GM23338 (cell line): ENCODE data around the gene PRCC. TPM values are rescaled to one million over a fixed set of nuclear protein-coding genes. Genes with fewer than 3 reads are reported as not detected.

ENCODE experiments used
- ATAC-seq: fragments of 200-7000 bp; cut with Tn5 transposase; 3 replicates; pipeline ENCODE4 v1.9.1; 2020
- DNase-seq: peaks from one replicate; pipeline ENCODE4 v3.0.0-alpha.2; 2015; ENCODE audit warnings: low spot score
- H2AFZ ChIP-seq: fragments of 200-600 bp; sonication (generic); 2 replicates; pipeline ENCODE4 v1.8.0; 2016; ENCODE audit warnings: antibody characterized with exemption, mild to moderate bottlenecking, moderate library complexity
- H3F3A ChIP-seq: fragments of 200-600 bp; sonication (generic); replicated peaks from 2 replicates; pipeline ENCODE4 v1.8.0; 2017; ENCODE audit warnings: antibody characterized with exemption, mixed run types, low read depth
- H3K27ac ChIP-seq: fragments of 200-600 bp; sonication (generic); 2 replicates; pipeline ENCODE4 v1.6.1; 2016; ENCODE audit warnings: low read depth
- H3K27me3 ChIP-seq: fragments of 200-600 bp; sonication (generic); 2 replicates; pipeline ENCODE4 v1.8.0; 2016; ENCODE audit warnings: mild to moderate bottlenecking, mixed run types, moderate library complexity; ENCODE audit not compliant: insufficient read depth
- H3K36me3 ChIP-seq: fragments of 200-600 bp; sonication (generic); 2 replicates; pipeline ENCODE4 v1.8.0; 2016; ENCODE audit warnings: mild to moderate bottlenecking; ENCODE audit not compliant: insufficient read depth
- H3K4me1 ChIP-seq: fragments of 200-600 bp; sonication (generic); 2 replicates; pipeline ENCODE4 v1.8.0; 2016; ENCODE audit warnings: mild to moderate bottlenecking, moderate library complexity; ENCODE audit not compliant: insufficient read depth
- H3K4me2 ChIP-seq: fragments of 200-600 bp; sonication (generic); 2 replicates; pipeline ENCODE4 v1.7.1; 2017; ENCODE audit warnings: mixed run types
- H3K4me3 ChIP-seq: fragments of 200-600 bp; sonication (generic); 2 replicates; pipeline ENCODE4 v1.6.1; 2016; ENCODE audit warnings: mixed run types
- H3K79me2 ChIP-seq: fragments of 200-600 bp; sonication (generic); replicated peaks from 2 replicates; pipeline ENCODE4 v1.8.0; 2017; ENCODE audit warnings: mild to moderate bottlenecking; ENCODE audit not compliant: insufficient read depth
- H3K9me2 ChIP-seq: fragments of 200-600 bp; sonication (generic); 2 replicates; pipeline ENCODE4 v1.8.0; 2017; ENCODE audit not compliant: insufficient read depth
- H4K20me1 ChIP-seq: fragments of 200-600 bp; sonication (generic); replicated peaks from 2 replicates; pipeline ENCODE4 v1.8.0; 2017; ENCODE audit warnings: mild to moderate bottlenecking; ENCODE audit not compliant: insufficient read depth
- H3K27ac Mint-ChIP-seq: 2 replicates; pipeline ENCODE4 v1.8.0; 2020; ENCODE audit warnings: inconsistent platforms, mild to moderate bottlenecking, moderate library complexity, mixed read lengths
- H3K27me3 Mint-ChIP-seq: 3 replicates; pipeline ENCODE4 v1.8.0; 2022; ENCODE audit warnings: low read depth, mild to moderate bottlenecking, moderate library complexity, mixed read lengths, inconsistent platforms; ENCODE audit not compliant: insufficient read depth, poor library complexity
- H3K36me3 Mint-ChIP-seq: 3 replicates; pipeline ENCODE4 v1.8.0; 2021; ENCODE audit warnings: low read depth, mild to moderate bottlenecking, inconsistent platforms, moderate library complexity, mixed read lengths
- H3K4me1 Mint-ChIP-seq: 3 replicates; pipeline ENCODE4 v1.8.0; 2020; ENCODE audit warnings: mild to moderate bottlenecking, inconsistent platforms, mixed read lengths
- H3K4me3 Mint-ChIP-seq: 3 replicates; pipeline ENCODE4 v1.8.0; 2021; ENCODE audit warnings: moderate library complexity, mild to moderate bottlenecking, inconsistent platforms, mixed read lengths
- H3K9me3 Mint-ChIP-seq: 3 replicates; pipeline ENCODE4 v1.8.0; 2020; ENCODE audit warnings: moderate library complexity, mild to moderate bottlenecking, inconsistent platforms, mixed read lengths
- CREB1 ChIP-seq: fragments of 250-450 bp; sonication (Bioruptor Pico); IDR thresholded peaks from 2 replicates; pipeline ENCODE4 v1.5.0; 2020; ENCODE audit warnings: low read depth, mild to moderate bottlenecking, moderate library complexity
- CTCF ChIP-seq, 2 experiments: fragments of 200-600 bp in 1 of 2; sonication (generic) in 1 of 2; conservative IDR thresholded peaks; 2 replicates each; pipeline versions ENCODE4 v1.5.1 to v1.6.1; 2016 to 2017; ENCODE audit warnings: antibody characterized with exemption in 2 of 2, low read depth in 2 of 2, mild to moderate bottlenecking in 2 of 2, moderate library complexity in 1 of 2
- ETS1 ChIP-seq: IDR thresholded peaks from 2 replicates; pipeline ENCODE4 v1.6.1; 2016; ENCODE audit warnings: antibody characterized with exemption
- EZH2 ChIP-seq: fragments of 200-600 bp; sonication (generic); IDR thresholded peaks from one replicate; pipeline ENCODE4 v1.8.0; 2017; ENCODE audit warnings: antibody characterized with exemption, mild to moderate bottlenecking, low read depth; ENCODE audit not compliant: unreplicated experiment
- EZH2phosphoT487 ChIP-seq: fragments of 200-600 bp; sonication (generic); IDR thresholded peaks from one replicate; pipeline ENCODE4 v1.8.1; 2018; ENCODE audit warnings: antibody characterized with exemption; ENCODE audit not compliant: unreplicated experiment
- JUNB ChIP-seq: IDR thresholded peaks from one replicate; pipeline ENCODE4 v1.6.1; 2016; ENCODE audit warnings: antibody characterized with exemption; ENCODE audit not compliant: unreplicated experiment
- NANOG ChIP-seq: IDR thresholded peaks from 2 replicates; pipeline ENCODE4 v1.6.1; 2016; ENCODE audit warnings: antibody characterized with exemption, borderline replicate concordance
- POLR2AphosphoS5 ChIP-seq: IDR thresholded peaks from 2 replicates; pipeline ENCODE4 v1.6.1; 2016; ENCODE audit warnings: antibody characterized with exemption, low read depth
- STAT1 ChIP-seq: IDR thresholded peaks from one replicate; pipeline ENCODE4 v1.6.1; 2016; ENCODE audit warnings: antibody characterized with exemption; ENCODE audit not compliant: unreplicated experiment
- ZNF114 ChIP-seq: fragments of 250-450 bp; sonication (Bioruptor Pico); IDR thresholded peaks from 2 replicates; pipeline ENCODE4 v1.5.0; 2020; ENCODE audit warnings: mild to moderate bottlenecking, moderate library complexity
- ZNF331 ChIP-seq: fragments of 250-450 bp; sonication (Bioruptor Pico); IDR thresholded peaks from 2 replicates; pipeline ENCODE4 v1.5.0; 2020; ENCODE audit warnings: low read depth, mild to moderate bottlenecking, moderate library complexity
- polyA plus RNA-seq: library from polyadenylated mRNA; unstranded; fragments of >200 nt; fragmentation: Nextera tagmentation; extraction: Ambion mirVana; gene quantifications from 2 replicates; pipeline ENCODE4 v1.2.1, GENCODE V29; 2016
- total RNA-seq: library from RNA; depleted of rRNA; stranded (reverse); fragments of >200 nt; shearing (Covaris generic); gene quantifications from 2 replicates; pipeline ENCODE4 v1.2.3, GENCODE V29; 2014
- TF ChIP-seq, protein P1 (sequence below): IDR thresholded peaks from one replicate; pipeline ENCODE4 v1.6.1; 2018; ENCODE audit warnings: antibody characterized with exemption; ENCODE audit not compliant: unreplicated experiment
- TF ChIP-seq, protein P2 (sequence below): fragments of 250-450 bp; sonication (Bioruptor Pico); IDR thresholded peaks from 2 replicates; pipeline ENCODE4 v1.5.0; 2020; ENCODE audit warnings: mild to moderate bottlenecking, moderate library complexity

PRCC gene
- total and polyA plus RNA-seq, 2 experiments from 2014 or later = 66.2 to 72.9 TPM

GRCh38 chr1:156733989-156734584 lies 33.2 kb upstream of the PRCC start:
- no peak overlapping the region for H3K4me3 ChIP-seq
- Mint-ChIP-seq H3K27me3 (peaks cover 8% of the 10 kb centered on the region), H3K4me1 (peaks cover 10% of the 10 kb centered on the region), H3K36me3 (peaks cover 21% of the 10 kb centered on the region), H3K27ac (no peak overlapping the region), H3K4me3 (no peak overlapping the region), H3K9me3 (no peaks in the 10 kb centered on the region)
- H3K4me1 ChIP-seq = no peaks in the 10 kb centered on the region; the same call in none of the 2 replicates
- H3F3A ChIP-seq = peaks cover 8% of the 10 kb centered on the region; the same call in 1 of the 2 replicates
- H3K27ac ChIP-seq = no peak overlapping the region
- no peak overlapping the region for H3K4me2 ChIP-seq
- no peaks in the 10 kb centered on the region for H3K9me2 ChIP-seq
- no peaks in the 10 kb centered on the region for H3K27me3 ChIP-seq
- TF ChIP-seq ZNF114 (CRISPR knock-in tag) (no peak), NANOG (no peak), EZH2 (no peak), ETS1 (no peak), CREB1 (CRISPR knock-in tag) (no peak), POLR2AphosphoS5 (no peak), STAT1 (no peak), EZH2phosphoT487 (no peak), CTCF (conservative IDR thresholded peaks at IDR 0.05; ENCODE audit: low read depth in 2 of 2) (no peak), JUNB (no peak), ZNF331 (no peak)
- TF ChIP-seq, protein P1, sequence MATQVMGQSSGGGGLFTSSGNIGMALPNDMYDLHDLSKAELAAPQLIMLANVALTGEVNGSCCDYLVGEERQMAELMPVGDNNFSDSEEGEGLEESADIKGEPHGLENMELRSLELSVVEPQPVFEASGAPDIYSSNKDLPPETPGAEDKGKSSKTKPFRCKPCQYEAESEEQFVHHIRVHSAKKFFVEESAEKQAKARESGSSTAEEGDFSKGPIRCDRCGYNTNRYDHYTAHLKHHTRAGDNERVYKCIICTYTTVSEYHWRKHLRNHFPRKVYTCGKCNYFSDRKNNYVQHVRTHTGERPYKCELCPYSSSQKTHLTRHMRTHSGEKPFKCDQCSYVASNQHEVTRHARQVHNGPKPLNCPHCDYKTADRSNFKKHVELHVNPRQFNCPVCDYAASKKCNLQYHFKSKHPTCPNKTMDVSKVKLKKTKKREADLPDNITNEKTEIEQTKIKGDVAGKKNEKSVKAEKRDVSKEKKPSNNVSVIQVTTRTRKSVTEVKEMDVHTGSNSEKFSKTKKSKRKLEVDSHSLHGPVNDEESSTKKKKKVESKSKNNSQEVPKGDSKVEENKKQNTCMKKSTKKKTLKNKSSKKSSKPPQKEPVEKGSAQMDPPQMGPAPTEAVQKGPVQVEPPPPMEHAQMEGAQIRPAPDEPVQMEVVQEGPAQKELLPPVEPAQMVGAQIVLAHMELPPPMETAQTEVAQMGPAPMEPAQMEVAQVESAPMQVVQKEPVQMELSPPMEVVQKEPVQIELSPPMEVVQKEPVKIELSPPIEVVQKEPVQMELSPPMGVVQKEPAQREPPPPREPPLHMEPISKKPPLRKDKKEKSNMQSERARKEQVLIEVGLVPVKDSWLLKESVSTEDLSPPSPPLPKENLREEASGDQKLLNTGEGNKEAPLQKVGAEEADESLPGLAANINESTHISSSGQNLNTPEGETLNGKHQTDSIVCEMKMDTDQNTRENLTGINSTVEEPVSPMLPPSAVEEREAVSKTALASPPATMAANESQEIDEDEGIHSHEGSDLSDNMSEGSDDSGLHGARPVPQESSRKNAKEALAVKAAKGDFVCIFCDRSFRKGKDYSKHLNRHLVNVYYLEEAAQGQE = no peak
- TF ChIP-seq, protein P2, sequence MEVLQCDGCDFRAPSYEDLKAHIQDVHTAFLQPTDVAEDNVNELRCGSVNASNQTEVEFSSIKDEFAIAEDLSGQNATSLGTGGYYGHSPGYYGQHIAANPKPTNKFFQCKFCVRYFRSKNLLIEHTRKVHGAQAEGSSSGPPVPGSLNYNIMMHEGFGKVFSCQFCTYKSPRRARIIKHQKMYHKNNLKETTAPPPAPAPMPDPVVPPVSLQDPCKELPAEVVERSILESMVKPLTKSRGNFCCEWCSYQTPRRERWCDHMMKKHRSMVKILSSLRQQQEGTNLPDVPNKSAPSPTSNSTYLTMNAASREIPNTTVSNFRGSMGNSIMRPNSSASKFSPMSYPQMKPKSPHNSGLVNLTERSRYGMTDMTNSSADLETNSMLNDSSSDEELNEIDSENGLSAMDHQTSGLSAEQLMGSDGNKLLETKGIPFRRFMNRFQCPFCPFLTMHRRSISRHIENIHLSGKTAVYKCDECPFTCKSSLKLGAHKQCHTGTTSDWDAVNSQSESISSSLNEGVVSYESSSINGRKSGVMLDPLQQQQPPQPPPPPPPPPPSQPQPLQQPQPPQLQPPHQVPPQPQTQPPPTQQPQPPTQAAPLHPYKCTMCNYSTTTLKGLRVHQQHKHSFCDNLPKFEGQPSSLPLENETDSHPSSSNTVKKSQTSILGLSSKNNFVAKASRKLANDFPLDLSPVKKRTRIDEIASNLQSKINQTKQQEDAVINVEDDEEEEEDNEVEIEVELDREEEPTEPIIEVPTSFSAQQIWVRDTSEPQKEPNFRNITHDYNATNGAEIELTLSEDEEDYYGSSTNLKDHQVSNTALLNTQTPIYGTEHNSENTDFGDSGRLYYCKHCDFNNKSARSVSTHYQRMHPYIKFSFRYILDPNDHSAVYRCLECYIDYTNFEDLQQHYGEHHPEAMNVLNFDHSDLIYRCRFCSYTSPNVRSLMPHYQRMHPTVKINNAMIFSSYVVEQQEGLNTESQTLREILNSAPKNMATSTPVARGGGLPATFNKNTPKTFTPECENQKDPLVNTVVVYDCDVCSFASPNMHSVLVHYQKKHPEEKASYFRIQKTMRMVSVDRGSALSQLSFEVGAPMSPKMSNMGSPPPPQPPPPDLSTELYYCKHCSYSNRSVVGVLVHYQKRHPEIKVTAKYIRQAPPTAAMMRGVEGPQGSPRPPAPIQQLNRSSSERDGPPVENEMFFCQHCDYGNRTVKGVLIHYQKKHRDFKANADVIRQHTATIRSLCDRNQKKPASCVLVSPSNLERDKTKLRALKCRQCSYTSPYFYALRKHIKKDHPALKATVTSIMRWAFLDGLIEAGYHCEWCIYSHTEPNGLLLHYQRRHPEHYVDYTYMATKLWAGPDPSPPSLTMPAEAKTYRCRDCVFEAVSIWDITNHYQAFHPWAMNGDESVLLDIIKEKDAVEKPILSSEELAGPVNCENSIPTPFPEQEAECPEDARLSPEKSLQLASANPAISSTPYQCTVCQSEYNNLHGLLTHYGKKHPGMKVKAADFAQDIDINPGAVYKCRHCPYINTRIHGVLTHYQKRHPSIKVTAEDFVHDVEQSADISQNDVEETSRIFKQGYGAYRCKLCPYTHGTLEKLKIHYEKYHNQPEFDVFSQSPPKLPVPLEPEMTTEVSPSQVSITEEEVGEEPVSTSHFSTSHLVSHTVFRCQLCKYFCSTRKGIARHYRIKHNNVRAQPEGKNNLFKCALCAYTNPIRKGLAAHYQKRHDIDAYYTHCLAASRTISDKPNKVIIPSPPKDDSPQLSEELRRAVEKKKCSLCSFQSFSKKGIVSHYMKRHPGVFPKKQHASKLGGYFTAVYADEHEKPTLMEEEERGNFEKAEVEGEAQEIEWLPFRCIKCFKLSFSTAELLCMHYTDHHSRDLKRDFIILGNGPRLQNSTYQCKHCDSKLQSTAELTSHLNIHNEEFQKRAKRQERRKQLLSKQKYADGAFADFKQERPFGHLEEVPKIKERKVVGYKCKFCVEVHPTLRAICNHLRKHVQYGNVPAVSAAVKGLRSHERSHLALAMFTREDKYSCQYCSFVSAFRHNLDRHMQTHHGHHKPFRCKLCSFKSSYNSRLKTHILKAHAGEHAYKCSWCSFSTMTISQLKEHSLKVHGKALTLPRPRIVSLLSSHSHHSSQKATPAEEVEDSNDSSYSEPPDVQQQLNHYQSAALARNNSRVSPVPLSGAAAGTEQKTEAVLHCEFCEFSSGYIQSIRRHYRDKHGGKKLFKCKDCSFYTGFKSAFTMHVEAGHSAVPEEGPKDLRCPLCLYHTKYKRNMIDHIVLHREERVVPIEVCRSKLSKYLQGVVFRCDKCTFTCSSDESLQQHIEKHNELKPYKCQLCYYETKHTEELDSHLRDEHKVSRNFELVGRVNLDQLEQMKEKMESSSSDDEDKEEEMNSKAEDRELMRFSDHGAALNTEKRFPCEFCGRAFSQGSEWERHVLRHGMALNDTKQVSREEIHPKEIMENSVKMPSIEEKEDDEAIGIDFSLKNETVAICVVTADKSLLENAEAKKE (CRISPR knock-in tag) = no peak
- no peaks in the 10 kb centered on the region for H3K36me3 ChIP-seq
- DNase-seq (no peak), ATAC-seq (no peak)
- H3K79me2 ChIP-seq = peaks cover 13% of the 10 kb centered on the region
- peaks cover 3% of the 10 kb centered on the region; the same call in 1 of the 2 replicates for H4K20me1 ChIP-seq
- H2AFZ ChIP-seq = no peak overlapping the region
